UCSD-AML1 (cell line): Measurements from ENCODE around the gene NTRK1.

ENCODE experiments used
- DNase-seq: peaks from one replicate; lab custom pipeline; 2025; ENCODE audit not compliant: unreplicated experiment; lab: John Stamatoyannopoulos, UW

Gene NTRK1

GRCh38 chr1:156860628-156861423 lies at the start of gene NTRK1:
TSS of gene NTRK1 (plus strand) at chr1:156860865. CDS start at chr1:156860935, 70 bp downstream.
- peak; percentile 80 for DNase-seq

GRCh38 chr1:156811168-156811567 lies 49.5 kb upstream of the NTRK1 start:
- no peak for DNase-seq

GRCh38 chr1:156812293-156812990 lies 48.2 kb upstream of the NTRK1 start:
- no peak for DNase-seq

- DNase-seq, result no peak
These were observed 47.4 kb upstream of the NTRK1 start for GRCh38 chr1:156813298-156813697.

- DNase-seq, result no peak
These were observed 46.7 kb upstream of the NTRK1 start for GRCh38 chr1:156813750-156814570.

GRCh38 chr1:156814571-156815260 lies 45.9 kb upstream of the NTRK1 start:
- DNase-seq, result no peak

- no peak for DNase-seq
These were observed 45.3 kb upstream of the NTRK1 start for GRCh38 chr1:156815307-156815826.

- DNase-seq, result no peak
These were observed 44.7 kb upstream of the NTRK1 start for GRCh38 chr1:156815961-156816422.

GRCh38 chr1:156816561-156817328 lies 43.9 kb upstream of the NTRK1 start, which contains the start of gene SH2D2A:
TSS of gene SH2D2A (minus strand) at chr1:156816848. CDS start at chr1:156816708, 140 bp downstream.
- DNase-seq, result peak; percentile 92

- no peak for DNase-seq
These were observed 38.9 kb upstream of the NTRK1 start for GRCh38 chr1:156821801-156822200.

GRCh38 chr1:156822680-156823079 lies 38.0 kb upstream of the NTRK1 start:
- no peak for DNase-seq

- DNase-seq, result no peak
These were observed 37.4 kb upstream of the NTRK1 start for GRCh38 chr1:156823210-156823790.

GRCh38 chr1:156826630-156827029 lies 34.0 kb upstream of the NTRK1 start:
- DNase-seq, result no peak

- no peak for DNase-seq
These were observed 32.1 kb upstream of the NTRK1 start for GRCh38 chr1:156828400-156829124.

GRCh38 chr1:156832434-156832833 lies 28.2 kb upstream of the NTRK1 start:
- no peak for DNase-seq

- DNase-seq, result no peak
These were observed 27.1 kb upstream of the NTRK1 start for GRCh38 chr1:156833603-156834002.

GRCh38 chr1:156834322-156834721 lies 26.3 kb upstream of the NTRK1 start:
- no peak for DNase-seq

GRCh38 chr1:156836041-156836654 lies 24.5 kb upstream of the NTRK1 start:
- DNase-seq, result no peak
